DLD1 (cell line): Measurements from ENCODE around the gene PSG7.
"Not testable (repeated sequence)": the region's sequence is repeated elsewhere in the genome, so short reads cannot be mapped to it uniquely, and the experiment has no call there.

Experiments used
- in situ Hi-C: cut with HindIII; loops from 2 replicates; pipeline ENCODE4 v1.10.0; 2017; ENCODE audit warnings: low sequenced_read_pairs

Gene PSG7

GRCh38 chr19:42937107-42937506 is at the start of gene PSG7:
PSG7 (minus strand) TSS chr19:42937207; CDS start chr19:42937076, 131 bp downstream.
- in situ Hi-C loops: not testable (repeated sequence)

GRCh38 chr19:42985588-42985987 is 48.6 kb upstream of the PSG7 start:
- in situ Hi-C loops: no loop called here

- in situ Hi-C loops: not testable (repeated sequence)
Observed at GRCh38 chr19:42982111-42982510, 45.1 kb upstream of the PSG7 start.

- in situ Hi-C loops: not testable (repeated sequence)
Observed at GRCh38 chr19:42971451-42971850, 34.4 kb upstream of the PSG7 start.

GRCh38 chr19:42965176-42965575 is 28.2 kb upstream of the PSG7 start:
- in situ Hi-C loops: no loop called here

GRCh38 chr19:42961119-42961518 is 24.1 kb upstream of the PSG7 start:
- in situ Hi-C loops: no loop called here

GRCh38 chr19:42952126-42952525 is 15.1 kb upstream of the PSG7 start:
- in situ Hi-C loops: not testable (repeated sequence)

GRCh38 chr19:42951476-42951875 is 14.5 kb upstream of the PSG7 start:
- in situ Hi-C loops: not testable (repeated sequence)

- in situ Hi-C loops: no loop called here
Observed at GRCh38 chr19:42942187-42942789, 5.3 kb upstream of the PSG7 start.

GRCh38 chr19:42934726-42935125 is 2.3 kb downstream of the PSG7 start:
- in situ Hi-C loops: not testable (repeated sequence)

GRCh38 chr19:42934183-42934582 is 2.8 kb downstream of the PSG7 start:
- in situ Hi-C loops: not testable (repeated sequence)

GRCh38 chr19:42933412-42933811 is 3.6 kb downstream of the PSG7 start:
- in situ Hi-C loops: not testable (repeated sequence)

GRCh38 chr19:42932485-42933101 is 4.4 kb downstream of the PSG7 start:
- in situ Hi-C loops: not testable (repeated sequence)

- in situ Hi-C loops: not testable (repeated sequence)
Observed at GRCh38 chr19:42930214-42930613, 6.8 kb downstream of the PSG7 start.

GRCh38 chr19:42928896-42929295 is 8.1 kb downstream of the PSG7 start:
- in situ Hi-C loops: no loop called here

GRCh38 chr19:42926781-42927180 is 10.2 kb downstream of the PSG7 start:
- in situ Hi-C loops: no loop called here

GRCh38 chr19:42923106-42923505 is 13.9 kb downstream of the PSG7 start:
- in situ Hi-C loops: not testable (repeated sequence)

- in situ Hi-C loops: not testable (repeated sequence)
Observed at GRCh38 chr19:42920971-42921370, 16.0 kb downstream of the PSG7 start.

- in situ Hi-C loops: no loop called here
Observed at GRCh38 chr19:42919757-42920079, 17.3 kb downstream of the PSG7 start.

- in situ Hi-C loops: not testable (repeated sequence)
Observed at GRCh38 chr19:42919070-42919756, 17.8 kb downstream of the PSG7 start.

- in situ Hi-C loops: not testable (repeated sequence)
Observed at GRCh38 chr19:42918377-42919069, 18.5 kb downstream of the PSG7 start.

- in situ Hi-C loops: not testable (repeated sequence)
Observed at GRCh38 chr19:42917634-42918033, 19.4 kb downstream of the PSG7 start, which contains the start of gene PSG6. PSG6 (minus strand) TSS chr19:42917894; CDS start chr19:42917792, 102 bp downstream.
